Amygdala (tissue), 56 donors: Measurements from ENCODE around the gene CNTNAP3B.
"Not testable (repeated sequence)": the region's sequence is repeated elsewhere in the genome, so short reads cannot be mapped to it uniquely, and the experiment has no call there.

Experiments used
- DNase-seq, 56 donors: peaks; one replicate each; lab custom pipeline; 2025; lab: John Stamatoyannopoulos, UW

CNTNAP3B gene

GRCh38 chr9:41980271-41980670, 149.0 kb downstream of the CNTNAP3B start:
- not testable (repeated sequence) for DNase-seq

- DNase-seq: not testable (repeated sequence)
Observed at GRCh38 chr9:41977965-41978600, 151.1 kb downstream of the CNTNAP3B start.

GRCh38 chr9:41974906-41975305, 154.3 kb downstream of the CNTNAP3B start:
- not testable (repeated sequence) for DNase-seq

GRCh38 chr9:41953007-41953406, 176.2 kb downstream of the CNTNAP3B start:
- not testable (repeated sequence) for DNase-seq

GRCh38 chr9:41941738-41942137, 187.5 kb downstream of the CNTNAP3B start:
- not testable (repeated sequence) for DNase-seq

- DNase-seq: not testable (repeated sequence)
Observed at GRCh38 chr9:41938143-41938542, 191.1 kb downstream of the CNTNAP3B start.

- DNase-seq: not testable (repeated sequence)
Observed at GRCh38 chr9:41935727-41936126, 193.5 kb downstream of the CNTNAP3B start.

GRCh38 chr9:41929172-41929571, 200.1 kb downstream of the CNTNAP3B start:
- DNase-seq: not testable (repeated sequence)

- not testable (repeated sequence) for DNase-seq
Observed at GRCh38 chr9:41917374-41917773, 211.9 kb downstream of the CNTNAP3B start.

GRCh38 chr9:41905488-41905887, 223.7 kb downstream of the CNTNAP3B start:
- DNase-seq: not testable (repeated sequence)

- not testable (repeated sequence) for DNase-seq
Observed at GRCh38 chr9:41902762-41903161, 226.5 kb downstream of the CNTNAP3B start.

GRCh38 chr9:41898720-41899343, 230.4 kb downstream of the CNTNAP3B start:
- not testable (repeated sequence) for DNase-seq

- DNase-seq: not testable (repeated sequence)
Observed at GRCh38 chr9:41874557-41874956, 254.7 kb downstream of the CNTNAP3B start.

- DNase-seq: not testable (repeated sequence)
Observed at GRCh38 chr9:41855422-41855821, 273.8 kb downstream of the CNTNAP3B start.

GRCh38 chr9:41851848-41852740, 277.1 kb downstream of the CNTNAP3B start:
- DNase-seq: not testable (repeated sequence)

GRCh38 chr9:41847829-41848228, 281.4 kb downstream of the CNTNAP3B start:
- not testable (repeated sequence) for DNase-seq
